GM10248 (cell line): Measurements from ENCODE around the gene PIK3C2G.

Experiments
- CTCF ChIA-PET: fragments of 300-600 bp; sonication (Branson Sonifier 250); formaldehyde crosslinking; extraction: SDS; loops from one replicate; lab custom pipeline; 2021; ENCODE audit warnings: antibody characterized with exemption; lab: Yijun Ruan, JAX
- POLR2A ChIA-PET: fragments of 350-650 bp; sonication (Branson Sonifier 250); formaldehyde crosslinking; extraction: SDS; loops from one replicate; lab custom pipeline; 2020; ENCODE audit warnings: antibody characterized with exemption; lab: Yijun Ruan, JAX
- DNase-seq: peaks from one replicate; pipeline ENCODE4 v3.0.0; 2012; ENCODE audit errors: extremely low spot score
- CTCF ChIP-seq: IDR thresholded peaks from 2 replicates; pipeline ENCODE4 v1.5.1; 2012; ENCODE audit warnings: mild to moderate bottlenecking, low read depth; ENCODE audit errors: extremely low read depth, missing control alignments, control extremely low read depth

The PIK3C2G gene

GRCh38 chr12:18651525-18651924 is 390.2 kb downstream of the PIK3C2G start:
- POLR2A ChIA-PET, result no interaction called here
- no peak for DNase-seq
- CTCF ChIA-PET, result interaction anchor here (1.1 kb wide), 1 partner anchor 15 kb away, joined by 3 read pairs; no protein-coding TSS in a partner anchor
- no peak for TF ChIP-seq CTCF

- ChIA-PET CTCF (no interaction called here), POLR2A (no interaction called here)
- no peak for DNase-seq
- TF ChIP-seq CTCF, result no peak
Observed at GRCh38 chr12:18652596-18652995, 391.3 kb downstream of the PIK3C2G start.

GRCh38 chr12:18653465-18653864 is 392.1 kb downstream of the PIK3C2G start:
- no peak for TF ChIP-seq CTCF
- ChIA-PET POLR2A (no interaction called here), CTCF (no interaction called here)
- no peak for DNase-seq

GRCh38 chr12:18655351-18655750 is 394.0 kb downstream of the PIK3C2G start:
- no peak for DNase-seq
- CTCF ChIA-PET, result interaction anchor here (0.7 to 1.4 kb wide), 2 partner anchors 11 to 28 kb away, joined by 3 read pairs; no protein-coding TSS in a partner anchor
- POLR2A ChIA-PET, result no interaction called here
- TF ChIP-seq CTCF, result no peak

GRCh38 chr12:18658179-18658578 is 396.9 kb downstream of the PIK3C2G start:
- no peak for DNase-seq
- CTCF ChIA-PET, result interaction anchor here (1.5 kb wide), 1 partner anchor 11 kb away, joined by 4 read pairs; no protein-coding TSS in a partner anchor
- POLR2A ChIA-PET, result no interaction called here
- no peak for TF ChIP-seq CTCF

- no peak for TF ChIP-seq CTCF
- ChIA-PET POLR2A (no interaction called here), CTCF (interaction anchor here (1.5 kb wide), 1 partner anchor 12 kb away, joined by 4 read pairs; no protein-coding TSS in a partner anchor)
- DNase-seq, result no peak
Observed at GRCh38 chr12:18658829-18659228, 397.5 kb downstream of the PIK3C2G start.
